HepG2 (cell line): ENCODE results near the gene CELF5. TPM values are rescaled to one million over a fixed set of nuclear protein-coding genes. Genes with fewer than 3 reads are reported as not detected.
A peak's percentile ranks its signal among the peaks of the same experiment; 100 is the strongest.

ENCODE experiments used
- ARHGAP35 ChIP-seq: sonication (generic); formaldehyde crosslinking; IDR thresholded peaks from 2 replicates; pipeline ENCODE4 v1.9.0; 2022; ENCODE audit warnings: mild to moderate bottlenecking, inconsistent platforms, moderate library complexity, missing genetic modification reagents, borderline replicate concordance
- GABPA ChIP-seq, 2 experiments: IDR thresholded peaks; 2 replicates each; pipeline ENCODE4 v1.6.1; 2011 to 2016; ENCODE audit warnings: low read depth in 2 of 2, low read length in 1 of 2, missing biosample characterization in 1 of 2, missing genetic modification characterization in 1 of 2
- POLR2A ChIP-seq, 2 experiments: IDR thresholded peaks; 2 replicates each; pipeline ENCODE4 v1.6.1; 2011; ENCODE audit warnings: low read depth in 2 of 2, low read length in 2 of 2, mild to moderate bottlenecking in 1 of 2, moderate library complexity in 1 of 2; ENCODE audit not compliant: insufficient read depth in 1 of 2
- SPEN ChIP-seq: sonication (generic); formaldehyde crosslinking; IDR thresholded peaks from 2 replicates; pipeline ENCODE4 v1.5.1; 2020; ENCODE audit warnings: low read depth, mild to moderate bottlenecking, missing genetic modification reagents
- TARDBP ChIP-seq: sonication (generic); formaldehyde crosslinking; IDR thresholded peaks from 2 replicates; pipeline ENCODE4 v1.8.0; 2022; ENCODE audit warnings: mild to moderate bottlenecking, missing genetic modification reagents
- ZNF570 ChIP-seq: sonication (generic); formaldehyde crosslinking; IDR thresholded peaks from 2 replicates; pipeline ENCODE4 v1.4.0; 2020; ENCODE audit warnings: mild to moderate bottlenecking, missing genetic modification reagents, borderline replicate concordance
- ZNF761 ChIP-seq: sonication (generic); formaldehyde crosslinking; conservative IDR thresholded peaks from 2 replicates; pipeline ENCODE4 v1.4.0; 2020; ENCODE audit warnings: mild to moderate bottlenecking, missing genetic modification reagents
- ZNF782 ChIP-seq: sonication (generic); formaldehyde crosslinking; IDR thresholded peaks from 2 replicates; pipeline ENCODE4 v1.4.0; 2020; ENCODE audit warnings: missing genetic modification reagents, mild to moderate bottlenecking, borderline replicate concordance
- polyA plus RNA-seq, 8 experiments: library from polyadenylated mRNA; depleted of rRNA in 3 of 8; stranded (reverse) in 7 of 8; unstranded in 1 of 8; fragments of >200 nt; fragmentation: Illumina TruSeq in 4 of 8; extraction: Trizol in 4 of 8; gene quantifications; 2 replicates each; pipeline versions ENCODE4 v1.2.1 to v1.2.3, GENCODE V29; 2011 to 2016; ENCODE audit warnings: low read depth in 4 of 8, missing spikeins in 1 of 8, mixed read lengths in 1 of 8; ENCODE audit not compliant: insufficient read depth in 1 of 8
- total RNA-seq, 5 experiments: library from RNA; depleted of rRNA; stranded (reverse); fragments of >200 nt; fragmentation: Illumina TruSeq; extraction: Trizol; gene quantifications; 2 replicates each; pipeline ENCODE4 v1.2.3, GENCODE V29; 2016; ENCODE audit warnings: low read depth in 1 of 5
- TF ChIP-seq, protein P1 (sequence below): sonication (generic); formaldehyde crosslinking; IDR thresholded peaks from 2 replicates; pipeline ENCODE4 v1.8.1; 2023; ENCODE audit warnings: mild to moderate bottlenecking, moderate library complexity, missing genetic modification reagents
- TF ChIP-seq, protein P2 (sequence below): IDR thresholded peaks from 2 replicates; pipeline ENCODE4 v1.6.1; 2012; ENCODE audit warnings: inconsistent platforms
- TF ChIP-seq, protein P3 (sequence below): sonication (generic); formaldehyde crosslinking; IDR thresholded peaks from 2 replicates; pipeline ENCODE4 v1.4.0; 2020; ENCODE audit warnings: mild to moderate bottlenecking, missing genetic modification reagents

The CELF5 gene
- total and polyA plus RNA-seq, 2 of the 13 experiments (the other 11 are each of a cell fraction or from before 2014, with no cell fraction given) = 0.31 to 0.84 TPM

DNA sequence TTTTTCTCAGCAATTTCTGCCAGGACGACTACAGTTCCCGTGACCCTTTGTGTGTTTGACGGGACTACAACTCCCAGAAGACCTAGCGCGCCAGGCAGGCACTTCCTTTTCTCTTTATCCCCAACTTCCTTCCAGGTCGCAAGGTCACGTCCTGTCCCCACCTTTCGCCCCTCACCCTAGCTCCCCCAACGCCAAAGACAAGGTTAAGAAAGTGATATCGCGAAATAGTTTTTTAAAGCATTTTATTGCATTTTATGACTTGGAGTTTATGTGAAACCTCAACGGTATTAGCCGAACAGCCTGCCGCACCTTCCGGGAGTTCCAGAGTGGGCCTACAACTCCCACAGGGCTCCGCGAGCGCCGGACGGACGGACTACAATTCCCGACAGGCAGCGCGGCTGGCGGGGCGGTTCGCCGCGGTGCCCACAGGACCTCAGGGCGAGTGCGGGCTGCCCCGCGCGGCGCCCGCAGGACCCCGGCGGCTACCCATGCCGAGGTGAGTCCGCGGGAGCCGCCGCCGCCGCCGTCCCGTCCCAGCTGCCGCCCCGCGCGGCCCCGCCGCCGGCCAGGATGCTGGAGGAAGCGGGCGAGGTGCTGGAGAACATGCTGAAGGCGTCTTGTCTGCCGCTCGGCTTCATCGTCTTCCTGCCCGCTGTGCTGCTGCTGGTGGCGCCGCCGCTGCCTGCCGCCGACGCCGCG lies 38.9 kb upstream of the CELF5 start, which contains the start of gene NCLN (continued):
- TF ChIP-seq, protein P1, sequence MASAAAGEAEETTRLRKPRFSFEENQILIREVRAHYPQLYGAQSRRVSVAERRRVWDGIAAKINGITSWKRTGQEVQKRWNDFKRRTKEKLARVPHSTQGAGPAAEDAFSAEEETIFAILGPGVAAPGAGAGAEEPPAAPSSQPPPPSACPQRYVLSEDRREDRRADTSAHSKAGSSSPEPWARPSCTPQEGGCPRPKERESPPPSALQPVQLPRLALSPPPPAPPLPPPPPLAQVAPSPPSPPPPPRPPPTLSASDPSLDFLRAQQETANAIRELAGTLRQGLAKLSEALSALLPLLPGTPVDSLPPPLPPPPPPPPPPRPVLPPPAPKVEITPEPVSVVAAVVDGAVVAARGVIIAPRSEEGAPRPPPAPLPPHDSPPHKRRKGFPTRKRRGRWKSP = no peak
- TF ChIP-seq GABPA (IDR thresholded peaks at IDR 0.05; ENCODE audit: low read depth, low read length) (peak; percentile 72), GABPA (CRISPR knock-in tag; IDR thresholded peaks at IDR 0.05; ENCODE audit: low read depth) (peak; percentile 91), ZNF761 (no peak), SPEN (peak; percentile 59; the same call in 1 of the 2 replicates), ARHGAP35 (no peak), TARDBP (CRISPR knock-in tag) (peak; percentile 45; the same call in 1 of the 2 replicates), ZNF570 (CRISPR knock-in tag) (no peak), ZNF782 (CRISPR knock-in tag) (0 out of 2 replicates have a peak, but pooled peaks have one; percentile 61), POLR2A (IDR thresholded peaks at IDR 0.05; ENCODE audit: insufficient read depth in 1 of 2, low read depth in 2 of 2, low read length in 2 of 2) (peak; percentile 63 to 66; a peak in 2 of 4 replicates)
- TF ChIP-seq, protein P2, sequence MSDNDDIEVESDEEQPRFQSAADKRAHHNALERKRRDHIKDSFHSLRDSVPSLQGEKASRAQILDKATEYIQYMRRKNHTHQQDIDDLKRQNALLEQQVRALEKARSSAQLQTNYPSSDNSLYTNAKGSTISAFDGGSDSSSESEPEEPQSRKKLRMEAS = peak; percentile 75
- TF ChIP-seq, protein P3, sequence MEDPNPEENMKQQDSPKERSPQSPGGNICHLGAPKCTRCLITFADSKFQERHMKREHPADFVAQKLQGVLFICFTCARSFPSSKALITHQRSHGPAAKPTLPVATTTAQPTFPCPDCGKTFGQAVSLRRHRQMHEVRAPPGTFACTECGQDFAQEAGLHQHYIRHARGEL (CRISPR knock-in tag) = no peak
